IPS-11a (cell line): ENCODE results near the gene WDR35.

ENCODE experiments used
- H3K4me3 ChIP-seq: one replicate; pipeline ENCODE4 v1.5.1; 2013; ENCODE audit warnings: low read depth, low read length, control low read depth

Gene WDR35

DNA sequence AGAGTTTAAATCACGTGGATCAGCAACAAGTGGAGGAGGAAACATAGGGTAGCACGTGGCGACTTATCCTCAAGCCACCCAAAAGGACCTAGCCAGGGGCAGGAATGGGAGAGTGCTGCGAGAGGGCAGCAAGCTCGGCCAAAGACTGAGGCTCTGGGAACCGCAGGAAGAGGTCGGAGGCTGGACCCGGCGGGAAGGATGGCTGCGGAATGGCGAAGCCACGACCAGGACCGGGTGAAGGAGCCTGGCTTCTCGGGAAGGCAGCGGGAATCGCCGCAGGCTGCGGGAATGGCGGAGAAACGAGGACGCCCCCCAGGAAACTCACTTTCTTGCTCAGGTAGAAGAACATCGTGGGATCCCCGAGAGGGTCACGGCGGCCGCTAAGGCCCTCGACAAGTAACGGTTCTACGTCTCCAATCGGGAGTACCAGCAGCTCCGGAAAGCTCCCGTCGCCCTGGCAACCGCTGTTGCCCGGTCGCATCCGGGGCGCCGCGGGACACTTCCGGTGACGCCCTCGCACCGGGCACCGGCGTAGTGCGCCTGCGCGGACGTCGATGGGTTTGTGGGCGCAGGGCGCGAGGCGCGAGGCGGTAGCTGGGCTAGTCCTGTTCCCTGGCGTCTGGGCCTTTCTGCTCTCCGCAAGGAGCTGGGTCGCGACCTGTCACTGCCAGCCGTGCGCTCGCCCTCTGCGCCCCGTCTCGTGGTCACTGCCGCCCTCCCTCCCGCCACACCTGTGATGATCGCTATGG, at the start of gene WDR35:
Gene WDR35 (minus strand): TSS at position 439 of the 749 bp plus-strand sequence. CDS start 90 bp downstream, at position 349.
- peak within 1 kb of the TSS; percentile 87 for H3K4me3 ChIP-seq

DNA sequence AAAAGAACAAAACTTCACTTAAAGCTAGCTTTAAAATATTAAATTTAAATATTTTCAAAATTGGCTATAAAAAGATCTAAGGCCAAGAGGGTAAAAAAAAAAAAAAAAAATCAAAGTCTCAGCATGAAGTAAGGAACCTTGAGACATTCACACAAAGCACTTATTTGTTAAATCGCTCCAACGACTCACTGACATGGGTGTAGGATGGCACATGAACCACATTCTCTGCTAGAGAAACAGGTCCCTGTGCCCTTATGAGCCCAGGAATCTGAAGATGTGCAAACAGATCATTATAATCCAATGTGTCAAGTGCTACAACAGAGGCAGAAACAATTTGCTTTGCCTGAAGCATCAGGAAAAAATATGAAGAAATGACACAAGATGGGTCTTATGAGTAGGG, 47.8 kb upstream of the WDR35 start:
- no peak overlapping the region for H3K4me3 ChIP-seq

DNA sequence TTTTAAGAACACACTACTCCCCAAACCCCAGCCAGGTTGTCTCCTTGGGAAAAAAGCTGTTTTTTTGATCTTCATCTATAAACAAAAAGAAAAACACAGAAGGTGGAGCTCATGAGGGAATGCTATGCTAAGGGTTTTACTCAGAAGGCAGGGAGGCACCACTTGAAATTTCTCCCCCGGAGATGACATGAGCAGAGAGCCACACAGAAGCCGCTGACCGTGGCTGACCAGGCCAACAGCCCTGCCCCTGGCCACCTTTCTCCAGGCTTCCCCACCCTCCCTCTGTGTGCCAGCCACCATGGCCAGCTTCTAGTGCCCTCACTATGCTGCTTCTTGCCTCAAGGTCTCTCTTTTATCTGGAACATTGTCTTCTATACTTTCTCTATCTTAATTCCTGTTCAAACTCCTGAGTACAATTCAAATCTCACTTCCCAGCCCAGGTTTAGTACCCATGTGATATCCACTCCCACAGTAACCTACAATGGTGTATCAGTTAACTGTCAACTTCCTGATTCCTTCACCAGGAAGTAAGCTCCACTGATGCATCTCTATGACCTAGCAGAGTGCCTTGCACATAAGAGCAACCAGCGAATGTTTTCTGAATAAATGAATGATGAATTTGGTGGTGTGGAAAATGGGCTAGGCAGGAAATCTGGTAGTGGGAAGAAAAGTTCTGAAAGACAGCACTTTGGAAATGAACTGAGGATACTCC, 46.2 kb upstream of the WDR35 start:
- no peak overlapping the region for H3K4me3 ChIP-seq

DNA sequence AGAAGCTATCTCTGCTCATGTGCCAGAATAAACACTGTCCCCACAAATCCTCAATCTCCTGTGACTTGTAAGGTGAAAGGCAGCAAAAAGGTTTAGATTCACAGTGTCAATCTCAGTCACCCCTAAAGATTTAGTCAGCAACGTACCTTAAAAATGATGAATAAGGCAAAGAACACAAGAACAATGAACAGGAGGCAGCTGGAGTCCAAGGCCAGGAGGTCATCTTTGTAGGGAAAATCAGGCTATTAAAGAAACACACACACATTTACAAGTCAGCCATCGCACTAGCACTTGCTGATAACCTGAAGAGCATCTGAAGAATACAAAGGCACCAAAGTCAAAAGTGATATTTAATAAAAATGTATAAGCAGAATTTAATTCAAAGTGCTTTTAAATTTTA, 44.9 kb upstream of the WDR35 start:
- no peak overlapping the region for H3K4me3 ChIP-seq

GRCh38 chr2:20034218-20034617, 44.3 kb upstream of the WDR35 start:
- no peak overlapping the region for H3K4me3 ChIP-seq

- no peak overlapping the region for H3K4me3 ChIP-seq
Measured at GRCh38 chr2:20033322-20033721, 43.4 kb upstream of the WDR35 start.

GRCh38 chr2:20030224-20030623, 40.3 kb upstream of the WDR35 start:
- no peak overlapping the region for H3K4me3 ChIP-seq

DNA sequence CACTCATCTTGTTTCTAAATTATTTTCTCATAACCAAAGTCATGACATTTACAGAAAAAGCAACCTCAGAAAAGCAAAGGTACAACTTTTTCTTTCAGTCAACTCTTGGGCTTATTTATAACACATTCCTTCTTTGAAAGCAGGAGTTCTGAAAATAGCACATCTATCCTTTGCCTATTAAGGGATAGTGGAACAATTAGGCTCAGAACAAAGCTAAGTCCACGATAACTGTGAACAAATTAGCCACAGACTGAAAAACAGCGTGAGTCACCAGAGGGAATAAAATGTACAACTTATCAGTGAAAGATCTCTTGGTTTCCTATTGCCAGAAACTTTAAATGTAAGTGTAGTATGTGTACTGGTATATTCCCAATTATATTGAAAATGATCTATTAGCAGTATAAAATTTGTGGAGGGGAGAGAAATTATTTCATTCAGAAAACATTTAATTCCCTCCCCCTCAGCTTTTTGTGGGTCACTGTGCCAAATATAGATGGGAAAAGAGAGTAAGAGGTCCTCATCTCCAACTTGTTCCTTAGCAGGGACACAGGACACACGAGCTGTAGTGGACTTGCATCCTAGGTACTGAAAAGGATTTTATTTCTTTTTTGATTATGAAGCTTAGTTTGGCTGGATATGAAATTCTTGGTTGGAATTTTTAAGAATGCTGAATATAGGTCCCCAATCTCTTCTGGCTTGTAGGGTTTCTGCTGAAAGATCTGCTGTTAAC, 38.0 kb upstream of the WDR35 start:
- no peak overlapping the region for H3K4me3 ChIP-seq

GRCh38 chr2:20027260-20027677, 37.4 kb upstream of the WDR35 start:
- no peak overlapping the region for H3K4me3 ChIP-seq

DNA sequence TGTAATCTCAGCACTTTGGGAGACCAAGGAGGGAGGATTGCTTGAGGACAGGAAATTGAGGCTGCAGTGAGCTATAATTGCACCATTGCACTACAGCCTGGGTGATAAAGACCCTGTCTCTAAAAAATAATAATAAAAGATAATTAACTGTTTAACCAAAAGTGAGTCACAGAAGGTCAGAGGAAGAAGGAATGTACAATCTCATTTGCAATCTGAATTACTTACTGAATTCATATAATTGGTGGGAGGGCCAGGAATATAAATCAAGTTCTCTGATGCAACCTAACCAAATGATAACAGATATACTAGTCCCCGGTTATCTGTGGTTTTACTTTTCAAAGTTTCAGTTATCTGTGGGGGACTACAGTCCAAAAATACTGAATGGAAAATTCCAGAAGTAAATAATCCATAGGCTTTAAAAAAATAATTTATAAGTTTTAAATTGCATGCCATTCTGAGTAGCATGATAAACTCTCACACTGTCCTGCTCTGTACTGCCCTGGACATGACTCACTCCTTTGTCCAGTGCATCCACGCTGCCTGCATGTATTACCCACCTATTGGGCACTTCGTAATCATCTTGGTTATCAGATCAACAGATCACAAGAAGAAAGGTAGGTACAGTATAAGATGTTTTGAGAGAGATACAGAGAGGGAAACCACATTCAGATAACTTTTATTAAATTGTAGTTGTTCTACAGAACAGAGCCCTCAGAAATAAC, 35.3 kb upstream of the WDR35 start:
- H3K4me3 ChIP-seq: no peak overlapping the region

DNA sequence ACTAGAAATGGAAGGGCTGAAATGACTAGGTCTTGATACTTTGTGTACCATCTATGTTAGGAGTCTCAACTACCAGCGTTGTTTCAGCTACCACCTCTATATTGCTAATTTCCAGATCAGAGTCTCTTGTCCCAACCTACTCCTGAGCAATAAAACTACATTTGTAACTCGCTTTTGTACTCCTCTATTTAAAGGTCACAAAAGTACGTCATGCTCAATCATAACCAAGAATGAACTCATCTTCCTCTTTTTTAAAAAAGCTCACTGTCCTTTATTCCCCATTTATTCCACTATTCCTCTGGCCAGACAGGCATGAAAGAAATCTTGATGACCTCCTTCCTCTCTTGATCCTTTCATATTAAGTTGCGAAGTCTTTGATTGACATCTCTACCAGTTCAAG, 33.8 kb upstream of the WDR35 start:
- no peak overlapping the region for H3K4me3 ChIP-seq

DNA sequence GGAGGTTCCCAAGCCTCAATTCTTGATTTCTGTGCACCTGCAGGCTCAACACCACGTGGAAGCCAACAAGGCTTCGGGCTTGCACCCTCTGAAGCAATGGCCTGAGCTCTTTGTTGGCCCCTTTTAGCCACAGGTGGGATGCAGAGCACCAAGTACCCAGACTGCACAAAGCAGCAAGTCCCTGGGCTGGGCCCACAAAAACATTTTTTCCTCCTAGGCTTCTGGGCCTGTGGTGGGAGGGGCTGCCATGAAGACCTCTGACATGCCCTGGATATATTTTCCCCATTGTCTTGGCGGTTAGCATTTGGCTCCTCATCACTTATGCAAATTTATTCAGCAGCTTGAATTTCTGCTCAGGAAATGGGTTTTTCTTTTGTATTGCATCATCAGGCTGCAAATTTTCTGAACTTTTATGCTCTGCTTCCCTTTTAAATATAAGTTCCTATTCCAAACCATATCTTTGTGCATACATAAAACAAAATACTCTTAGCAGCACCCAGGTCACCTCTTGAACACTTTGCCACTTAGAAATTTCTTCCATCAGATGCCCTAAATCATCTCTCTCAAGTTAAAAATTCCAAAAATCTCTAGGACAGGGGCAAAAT, 31.6 kb upstream of the WDR35 start:
- H3K4me3 ChIP-seq: no peak overlapping the region

- no peak overlapping the region for H3K4me3 ChIP-seq
Measured at GRCh38 chr2:20019747-20020146, 29.8 kb upstream of the WDR35 start.

GRCh38 chr2:20018601-20019152, 28.8 kb upstream of the WDR35 start:
- no peak overlapping the region for H3K4me3 ChIP-seq

GRCh38 chr2:20016346-20016745, 26.4 kb upstream of the WDR35 start:
- H3K4me3 ChIP-seq: no peak overlapping the region

DNA sequence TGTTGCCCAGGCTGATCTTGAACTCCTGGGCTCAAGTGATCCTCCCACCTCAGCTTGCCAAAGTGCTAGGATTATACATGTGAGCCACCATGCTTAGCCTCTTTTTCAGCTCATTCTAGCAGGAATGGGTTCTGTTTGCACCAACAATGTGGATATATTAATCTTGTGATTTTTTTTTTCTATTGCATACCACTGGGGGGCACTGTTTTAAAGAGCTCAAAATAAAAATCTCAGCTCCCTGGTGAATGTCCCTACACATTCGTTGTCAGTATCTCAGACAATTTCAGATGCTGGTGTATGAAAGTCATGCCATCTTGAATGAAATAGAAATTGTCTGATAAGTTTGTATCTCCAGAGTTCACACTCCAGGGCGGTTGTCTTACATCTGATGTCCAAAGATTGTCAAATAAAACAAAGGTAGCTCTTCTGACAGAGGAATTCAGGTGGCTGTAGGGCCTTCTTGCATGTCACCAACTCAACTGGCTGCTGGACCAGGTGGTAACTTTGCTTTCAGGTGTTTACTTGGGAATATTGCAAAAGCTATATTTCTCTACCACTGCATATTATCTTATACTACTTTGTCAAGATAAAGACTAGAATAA, 25.7 kb upstream of the WDR35 start:
- H3K4me3 ChIP-seq: no peak overlapping the region

DNA sequence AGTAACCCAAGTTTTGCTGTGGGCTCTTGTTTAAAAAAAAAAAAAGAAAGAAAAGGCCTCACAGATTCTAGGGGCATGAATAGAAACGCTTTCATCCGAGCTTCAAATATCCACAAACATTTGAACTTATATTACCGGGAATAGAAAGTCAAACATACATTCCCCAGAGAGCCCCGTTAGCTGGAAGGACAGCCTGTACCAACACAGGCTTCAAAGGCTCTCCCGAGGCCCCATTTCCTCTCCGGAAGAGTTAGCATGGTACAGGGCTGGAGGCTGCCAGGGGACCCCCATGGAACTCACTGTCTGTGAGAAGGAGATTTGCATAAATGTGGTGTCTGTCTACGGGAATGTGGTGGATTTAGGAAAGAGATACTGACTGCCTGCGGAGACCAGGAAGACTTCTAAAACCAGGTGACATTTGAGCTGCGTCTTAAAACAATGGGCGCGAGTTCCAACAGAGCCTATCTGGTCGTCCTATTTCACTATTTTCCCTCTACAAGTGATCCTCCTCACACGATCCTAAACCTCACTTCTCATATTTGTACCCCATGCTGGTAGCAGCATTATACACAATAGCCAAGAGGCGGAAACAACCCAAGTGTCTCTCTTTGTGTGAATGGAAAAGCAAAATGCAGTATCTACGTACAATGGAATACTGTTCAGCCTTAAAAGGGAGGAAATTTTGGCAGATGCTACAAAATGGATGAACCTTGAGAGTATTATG, 23.4 kb upstream of the WDR35 start:
- H3K4me3 ChIP-seq: peak overlapping the region; percentile 48

DNA sequence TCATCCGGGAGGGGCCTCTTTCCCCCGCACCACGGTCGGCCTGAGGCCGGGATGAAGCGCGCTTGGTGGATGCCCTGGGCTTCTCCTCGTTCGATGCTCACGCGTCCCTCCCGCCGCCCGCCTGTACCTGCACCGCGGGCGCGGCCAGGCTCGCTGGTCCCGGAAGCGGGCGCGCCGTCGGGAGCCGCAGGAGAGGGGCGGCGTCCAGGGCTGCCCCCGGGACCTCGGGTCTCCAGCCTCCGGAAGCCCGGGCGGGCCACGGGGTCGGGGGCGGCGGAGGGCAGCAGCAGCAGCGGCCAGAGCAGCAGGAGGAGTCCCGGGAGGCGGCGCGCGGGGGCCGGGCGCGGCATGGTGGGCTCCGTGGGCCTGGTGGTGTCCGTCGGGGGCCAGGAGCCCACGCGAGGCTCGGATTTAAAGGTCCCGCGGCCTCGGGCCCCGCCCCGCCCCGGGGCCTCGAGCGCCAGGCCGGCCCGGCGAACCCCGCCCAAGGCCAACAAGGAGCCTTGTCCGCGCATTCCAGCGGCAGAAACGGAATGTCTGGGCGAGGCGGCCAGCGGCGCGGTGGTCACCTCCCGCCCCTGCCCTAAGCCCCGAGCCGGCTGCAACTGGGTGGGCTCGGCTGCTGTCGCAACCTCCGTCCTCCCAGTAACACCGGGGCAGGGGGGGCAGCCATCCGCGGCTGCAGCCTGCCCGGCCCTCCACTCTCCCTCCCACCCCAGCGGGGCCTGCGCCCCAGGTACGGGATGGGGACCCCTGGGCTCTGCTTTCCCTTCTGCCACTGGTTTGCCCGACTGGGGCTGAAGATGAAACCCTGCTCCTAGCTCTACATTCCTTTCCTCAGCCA, 22.6 kb upstream of the WDR35 start, which contains the start of gene MATN3:
Gene MATN3 (minus strand): TSS at position 387 of the 844 bp plus-strand sequence. CDS start 37 bp downstream, at position 350.
- H3K4me3 ChIP-seq: peak within 1 kb of the TSS; percentile 54

DNA sequence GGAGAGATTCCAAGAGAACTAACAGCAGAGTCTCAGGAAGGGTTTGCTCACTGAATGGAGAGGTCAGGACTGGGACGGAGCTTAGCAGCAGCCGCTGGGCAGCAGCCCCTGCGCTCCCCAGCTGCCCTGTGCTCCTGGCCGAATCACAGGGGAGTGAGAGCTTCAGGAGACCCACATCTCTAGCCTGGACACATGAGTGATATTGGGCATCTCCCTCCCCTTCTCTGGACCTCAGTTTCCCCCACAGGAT, 22.1 kb upstream of the WDR35 start:
- H3K4me3 ChIP-seq: peak overlapping the region; percentile 54
